ENCODE data around the gene CTAGE1. TPM values are rescaled to one million over a fixed set of nuclear protein-coding genes. Genes with fewer than 3 reads are reported as not detected.

The CTAGE1 gene
- total RNA-seq, 8 experiments from 2014 or later: 0.04 to 0.43 (median 0.12) TPM; not detected in 4

DNA sequence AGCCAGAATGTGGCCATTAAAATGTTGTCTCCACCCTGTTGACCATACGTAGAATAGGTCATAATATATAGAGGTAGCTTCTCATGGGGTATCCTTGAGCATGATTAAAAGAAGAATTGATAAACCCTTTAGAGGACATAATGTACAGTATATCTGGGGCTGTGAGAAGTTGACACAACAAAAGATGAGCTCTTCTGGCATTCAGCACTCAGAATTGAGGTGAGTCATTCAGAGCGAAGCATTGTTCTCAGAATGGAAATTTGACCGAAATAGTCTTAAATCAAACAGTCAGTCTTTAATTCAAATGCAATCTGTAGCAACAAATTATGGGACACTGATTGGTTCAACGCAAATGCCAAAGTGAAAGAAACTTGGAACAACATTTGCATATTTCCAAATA, 47.3 kb downstream of the CTAGE1 start:
- in situ Hi-C loops (cut with MboI; ENCODE audit: low pct_unique_long_range_greater_than_20kb in 2 of 9, low sequenced_read_pairs in 9 of 9, unreplicated experiment in 9 of 9): no loop called here
- Histone ChIP-seq H3K4me3 (no peak overlapping the region), H3K27ac (no peak overlapping the region), H3K4me1 (replicated peaks in 1 of 2) (no peaks in the 10 kb centered on the region)
- WGBS, 10 experiments: 73 to 100% (median 100%) methylated on average over 1 to 4 of the region's 4 CpGs; no CpG with 5 or more reads in 3 of the 10 experiments
- peak in 1 of 8 experiments; percentile 18 for ATAC-seq (replicated peaks in 6 of 8)

GRCh38 chr18:22368021-22368420, 49.7 kb downstream of the CTAGE1 start:
- no peak overlapping the region for H3K27ac ChIP-seq
- no peaks in the 10 kb centered on the region for H3K4me1 ChIP-seq (replicated peaks in 1 of 2)
- WGBS, 10 experiments: 0 to 100% (median 67%) methylated on average over 1 of the region's 1 CpG; no CpG with 5 or more reads in 5 of the 10 experiments
- in situ Hi-C loops (cut with MboI; ENCODE audit: low pct_unique_long_range_greater_than_20kb in 2 of 9, low sequenced_read_pairs in 9 of 9, unreplicated experiment in 9 of 9): no loop called here
- no peak overlapping the region for H3K4me3 ChIP-seq
- peak in 2 of 8 experiments; percentile 64 to 73 for ATAC-seq (replicated peaks in 6 of 8)

GRCh38 chr18:22367303-22367702, 50.4 kb downstream of the CTAGE1 start:
- no peak overlapping the region for H3K27ac ChIP-seq
- no peak for ATAC-seq (replicated peaks in 6 of 8)
- in situ Hi-C loops (cut with MboI; ENCODE audit: low pct_unique_long_range_greater_than_20kb in 2 of 9, low sequenced_read_pairs in 9 of 9, unreplicated experiment in 9 of 9): no loop called here
- no peaks in the 10 kb centered on the region for H3K4me1 ChIP-seq (replicated peaks in 1 of 2)
- H3K4me3 ChIP-seq: no peak overlapping the region

DNA sequence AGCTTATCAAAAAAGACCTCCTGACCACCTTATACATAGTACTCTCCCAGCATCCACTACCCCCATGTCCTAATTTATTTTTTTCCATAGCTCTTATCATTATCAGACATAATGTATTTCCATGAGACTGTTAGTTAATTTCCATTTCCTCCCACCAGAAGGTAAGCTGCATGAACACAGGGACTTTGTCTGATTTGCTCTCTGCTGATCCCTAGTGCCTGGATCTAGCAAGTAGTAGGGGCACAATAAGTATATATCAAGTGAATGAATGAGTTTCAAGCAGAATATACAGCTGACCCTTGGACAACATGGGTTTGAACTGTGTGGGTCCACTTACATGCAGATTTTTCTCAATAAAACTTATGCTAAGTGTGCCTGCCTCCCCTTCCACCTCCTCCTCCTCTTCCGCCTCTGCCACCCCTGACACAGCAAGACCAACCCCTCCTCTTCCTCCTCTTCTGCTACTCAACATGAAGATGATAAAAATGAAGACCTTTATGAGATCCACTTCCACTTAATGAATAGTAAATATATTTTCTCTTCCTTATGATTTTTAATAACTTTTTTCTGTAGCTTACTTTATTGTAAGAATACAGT, 53.8 kb downstream of the CTAGE1 start:
- Histone ChIP-seq H3K27ac (no peak overlapping the region), H3K4me3 (no peak overlapping the region), H3K4me1 (replicated peaks in 1 of 2) (no peaks in the 10 kb centered on the region)
- 67 to 100% (median 100%) methylated on average over 1 of the region's 1 CpG; no CpG with 5 or more reads in 4 of the 10 experiments for WGBS, 10 experiments
- in situ Hi-C loops (cut with MboI; ENCODE audit: low pct_unique_long_range_greater_than_20kb in 2 of 9, low sequenced_read_pairs in 9 of 9, unreplicated experiment in 9 of 9): no loop called here
- peak in 1 of 8 experiments; percentile 32 for ATAC-seq (replicated peaks in 6 of 8)

Other genes with a start within 250 kb of the CTAGE1 start
- gene GATA6, start 248.3 kb downstream of the CTAGE1 start, total RNA-seq: 1 to 10 TPM in 1 of 8 experiments, under 1 TPM in 6, not detected in 1; 0.05 to 2.1 (median 0.24) TPM

Measured in motor neuron (in vitro differentiated cells).